Mesenchymal stem cell (in vitro differentiated cells and primary cell): ENCODE data around the gene POLR2C.

Source experiments
- DNase-seq: peaks from one replicate; pipeline ENCODE4 v3.0.0-alpha.2; 2013
- H2AFZ ChIP-seq: one replicate; pipeline ENCODE4 v1.6.1; 2013; ENCODE audit warnings: low read depth, mild to moderate bottlenecking, control low read depth, inconsistent platforms, low read length, moderate library complexity
- H2AK5ac ChIP-seq: 2 replicates; pipeline ENCODE4 v1.6.1; 2013; ENCODE audit warnings: low read length, moderate library complexity, mild to moderate bottlenecking, inconsistent platforms; ENCODE audit not compliant: severe bottlenecking
- H2BK120ac ChIP-seq: one replicate; pipeline ENCODE4 v1.6.1; 2013; ENCODE audit warnings: low read depth, mild to moderate bottlenecking, inconsistent platforms, low read length, moderate library complexity
- H2BK12ac ChIP-seq, 2 experiments: one replicate each; pipeline ENCODE4 v1.6.1; 2013; ENCODE audit warnings: inconsistent platforms in 2 of 2, low read length in 2 of 2, mild to moderate bottlenecking in 2 of 2, moderate library complexity in 2 of 2, control low read depth in 1 of 2
- H2BK15ac ChIP-seq: one replicate; pipeline ENCODE4 v1.6.1; 2013; ENCODE audit warnings: mild to moderate bottlenecking, low read depth, inconsistent platforms; ENCODE audit not compliant: poor library complexity, severe bottlenecking
- H2BK5ac ChIP-seq: 2 replicates; pipeline ENCODE4 v1.6.1; 2013; ENCODE audit warnings: low read depth, mild to moderate bottlenecking, low read length, control low read depth, inconsistent platforms; ENCODE audit not compliant: poor library complexity, severe bottlenecking
- H3K14ac ChIP-seq, 2 experiments: one replicate each; pipeline ENCODE4 v1.6.1; 2013; ENCODE audit warnings: inconsistent platforms in 2 of 2, low read length in 2 of 2, control low read depth in 1 of 2, mild to moderate bottlenecking in 1 of 2, moderate library complexity in 1 of 2
- H3K18ac ChIP-seq, 2 experiments: one replicate each; pipeline ENCODE4 v1.6.1; 2013; ENCODE audit warnings: inconsistent platforms in 2 of 2, low read length in 2 of 2, control low read depth in 1 of 2, low read depth in 1 of 2, mild to moderate bottlenecking in 1 of 2
- H3K23ac ChIP-seq, 2 experiments: one replicate each; pipeline ENCODE4 v1.6.1; 2013; ENCODE audit warnings: inconsistent platforms in 2 of 2, low read length in 2 of 2, mild to moderate bottlenecking in 2 of 2, moderate library complexity in 2 of 2, control low read depth in 1 of 2
- H3K27ac ChIP-seq: 2 replicates; pipeline ENCODE4 v1.5.1; 2013; ENCODE audit warnings: mild to moderate bottlenecking, moderate library complexity, low read length, control low read depth, inconsistent platforms; ENCODE audit not compliant: poor library complexity, severe bottlenecking
- H3K27me3 ChIP-seq, 2 experiments: 2 replicates each; pipeline versions ENCODE4 v1.6.1 to v1.7.0; 2013; ENCODE audit warnings: low read length in 2 of 2, mild to moderate bottlenecking in 2 of 2, moderate library complexity in 2 of 2, control low read depth in 1 of 2, inconsistent platforms in 1 of 2; ENCODE audit not compliant: control insufficient read depth in 1 of 2, insufficient read depth in 1 of 2
- H3K36me3 ChIP-seq, 2 experiments: 2 replicates each; pipeline versions ENCODE4 v1.6.1 to v1.7.0; 2013; ENCODE audit warnings: low read length in 2 of 2, control low read depth in 1 of 2, inconsistent platforms in 1 of 2, low read depth in 1 of 2, mild to moderate bottlenecking in 1 of 2; ENCODE audit not compliant: insufficient read depth in 2 of 2, control insufficient read depth in 1 of 2
- H3K4ac ChIP-seq, 2 experiments: one replicate each; pipeline ENCODE4 v1.6.1; 2013; ENCODE audit warnings: inconsistent platforms in 2 of 2, low read length in 2 of 2, mild to moderate bottlenecking in 2 of 2, moderate library complexity in 2 of 2, control low read depth in 1 of 2, low read depth in 1 of 2
- H3K4me1 ChIP-seq: 2 replicates; pipeline ENCODE4 v1.6.1; 2013; ENCODE audit warnings: low read depth, low read length, control low read depth; ENCODE audit not compliant: control insufficient read depth, insufficient read depth
- H3K4me2 ChIP-seq: 2 replicates; pipeline ENCODE4 v1.6.1; 2013; ENCODE audit warnings: low read length, mild to moderate bottlenecking, inconsistent platforms; ENCODE audit not compliant: poor library complexity, severe bottlenecking
- H3K4me3 ChIP-seq, 2 experiments: 2 replicates each; pipeline versions ENCODE4 v1.5.1 to v1.7.0; 2013; ENCODE audit warnings: low read length in 2 of 2, mild to moderate bottlenecking in 2 of 2, control low read depth in 1 of 2, low read depth in 1 of 2; ENCODE audit not compliant: insufficient read depth in 1 of 2
- H3K79me1 ChIP-seq: replicated peaks from 2 replicates; pipeline ENCODE4 v1.6.1; 2013; ENCODE audit warnings: mild to moderate bottlenecking, control low read depth, low read length, inconsistent platforms; ENCODE audit not compliant: poor library complexity, severe bottlenecking
- H3K9ac ChIP-seq: 2 replicates; pipeline ENCODE4 v1.7.0; 2013; ENCODE audit warnings: mild to moderate bottlenecking, low read length, moderate library complexity
- H3K9me3 ChIP-seq: 2 replicates; pipeline ENCODE4 v1.7.0; 2013; ENCODE audit warnings: mild to moderate bottlenecking, low read length; ENCODE audit not compliant: control insufficient read depth
- H4K8ac ChIP-seq: one replicate; pipeline ENCODE4 v1.6.1; 2013; ENCODE audit warnings: inconsistent platforms, mild to moderate bottlenecking, low read length, moderate library complexity
- H4K91ac ChIP-seq: one replicate; pipeline ENCODE4 v1.6.1; 2013; ENCODE audit warnings: mild to moderate bottlenecking, low read length, inconsistent platforms
- WGBS: methylation state at CpG from one replicate; pipeline ENCODE4 v1.1.7; 2013; ENCODE audit warnings: mixed read lengths; 5-methylcytosine and 5-hydroxymethylcytosine counted together

POLR2C gene

GRCh38 chr16:57426356-57426755, 36.1 kb upstream of the POLR2C start:
- Histone ChIP-seq H3K27me3 (no peaks in the 10 kb centered on the region), H2BK5ac (no peak overlapping the region), H4K91ac (no peak overlapping the region), H3K36me3 (peaks cover 41 to 46% of the 10 kb centered on the region in 2 experiments), H3K9ac (no peak overlapping the region), H3K27ac (no peak overlapping the region), H3K23ac (no peak overlapping the region), H2AFZ (no peak overlapping the region), H2BK12ac (no peak overlapping the region), H3K4me3 (no peak overlapping the region), H3K18ac (no peak overlapping the region), H2BK120ac (no peak overlapping the region), H2BK15ac (no peak overlapping the region), H3K4me2 (no peak overlapping the region), H3K79me1 (peaks cover 2% of the 10 kb centered on the region), H3K14ac (no peak overlapping the region), H2AK5ac (no peak overlapping the region), H4K8ac (no peak overlapping the region), H3K9me3 (no peaks in the 10 kb centered on the region), H3K4ac (no peak overlapping the region), H3K4me1 (no peaks in the 10 kb centered on the region)
- WGBS = 97% methylated on average over 7 of the region's 7 CpGs
- DNase-seq = no peak

DNA sequence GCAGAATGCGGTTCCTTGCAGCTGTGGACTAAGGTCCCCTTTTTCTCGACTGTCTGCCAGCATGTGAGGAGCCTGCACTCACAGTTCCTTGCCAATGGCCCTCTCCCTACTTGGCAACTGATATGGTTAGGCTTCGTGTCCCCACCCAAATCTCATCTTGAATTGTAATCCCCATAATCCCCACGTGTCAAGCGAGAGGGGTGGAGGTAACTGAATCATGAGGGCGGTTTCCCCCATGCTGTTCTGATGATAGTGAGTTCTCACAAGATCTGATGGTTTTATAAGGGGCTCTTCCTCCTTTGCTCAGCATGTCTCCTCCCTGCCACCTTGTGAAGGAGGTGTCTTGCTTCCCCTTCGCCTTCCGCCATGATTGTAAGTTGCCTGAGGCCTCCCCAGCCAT, 35.2 kb upstream of the POLR2C start:
- WGBS = 97% methylated on average over 8 of the region's 8 CpGs
- H3K4me3 ChIP-seq = no peak overlapping the region

DNA sequence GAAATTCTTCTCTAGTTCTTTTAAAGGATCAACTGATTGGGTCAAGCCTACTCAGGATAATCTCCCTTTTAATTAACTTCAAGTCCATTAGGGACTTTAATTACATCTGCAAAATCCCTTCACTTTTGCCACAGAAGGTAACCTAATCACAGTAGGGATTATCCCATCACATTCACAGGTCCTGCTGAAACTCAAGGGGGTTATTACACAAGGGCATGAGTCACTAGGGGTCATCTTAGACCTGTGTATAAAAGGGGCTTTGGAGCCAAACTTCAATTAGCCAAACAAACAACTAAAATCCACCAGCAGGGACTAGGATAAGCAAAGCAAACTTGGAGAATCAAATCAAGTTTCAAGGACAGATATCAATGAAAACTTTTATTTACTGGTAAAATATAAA, 34.7 kb upstream of the POLR2C start:
- Histone ChIP-seq H3K18ac (no peak overlapping the region), H3K4ac (no peak overlapping the region), H3K4me3 (no peak overlapping the region), H3K4me2 (no peak overlapping the region), H3K36me3 (peaks cover 51 to 61% of the 10 kb centered on the region in 2 experiments), H3K9me3 (no peaks in the 10 kb centered on the region), H3K23ac (no peak overlapping the region), H4K91ac (no peak overlapping the region), H3K27ac (no peak overlapping the region), H3K14ac (no peak overlapping the region), H2AFZ (no peak overlapping the region), H2BK15ac (no peak overlapping the region), H3K9ac (no peak overlapping the region), H2AK5ac (no peak overlapping the region), H3K79me1 (peaks cover 2% of the 10 kb centered on the region), H4K8ac (no peak overlapping the region), H2BK12ac (no peak overlapping the region), H2BK5ac (no peak overlapping the region), H3K4me1 (no peaks in the 10 kb centered on the region), H2BK120ac (no peak overlapping the region), H3K27me3 (no peaks in the 10 kb centered on the region)
- DNase-seq = peak; percentile 16

More for the DNA sequence above, 35.2 kb upstream of the POLR2C start:
- Histone ChIP-seq H3K27me3 (no peaks in the 10 kb centered on the region), H4K91ac (no peak overlapping the region), H3K4me2 (no peak overlapping the region), H2BK120ac (no peak overlapping the region), H3K9ac (no peak overlapping the region), H3K27ac (no peak overlapping the region), H3K18ac (no peak overlapping the region), H4K8ac (no peak overlapping the region), H3K4me1 (no peaks in the 10 kb centered on the region), H3K79me1 (peaks cover 2% of the 10 kb centered on the region), H3K9me3 (no peaks in the 10 kb centered on the region), H2AFZ (no peak overlapping the region), H3K23ac (no peak overlapping the region), H2AK5ac (no peak overlapping the region), H2BK5ac (no peak overlapping the region), H2BK15ac (no peak overlapping the region), H3K14ac (no peak overlapping the region), H3K36me3 (peaks cover 47 to 56% of the 10 kb centered on the region in 2 experiments), H3K4ac (no peak overlapping the region), H2BK12ac (no peak overlapping the region)
- DNase-seq = no peak

GRCh38 chr16:57430955-57431354, 31.5 kb upstream of the POLR2C start:
- Histone ChIP-seq H4K8ac (no peak overlapping the region), H3K27ac (no peak overlapping the region), H3K14ac (no peak overlapping the region), H3K4me3 (no peak overlapping the region), H3K4ac (no peak overlapping the region), H2BK15ac (no peak overlapping the region), H3K79me1 (peaks cover 11% of the 10 kb centered on the region), H2BK5ac (no peak overlapping the region), H2BK12ac (no peak overlapping the region), H3K4me1 (no peaks in the 10 kb centered on the region), H3K23ac (no peak overlapping the region), H2AFZ (no peak overlapping the region), H3K9me3 (no peaks in the 10 kb centered on the region), H4K91ac (no peak overlapping the region), H3K36me3 (peaks cover 70 to 92% of the 10 kb centered on the region in 2 experiments), H3K18ac (no peak overlapping the region), H3K4me2 (no peak overlapping the region), H2BK120ac (no peak overlapping the region), H3K27me3 (no peaks in the 10 kb centered on the region), H2AK5ac (no peak overlapping the region), H3K9ac (no peak overlapping the region)
- 96% methylated on average over 5 of the region's 5 CpGs for WGBS
- DNase-seq = no peak
